Ovary (tissue), 9 donors: ENCODE results near the gene NRCAM. TPM values are rescaled to one million over a fixed set of nuclear protein-coding genes. Genes with fewer than 3 reads are reported as not detected.

Experiments
- DNase-seq, 5 donors: peaks; one replicate each; pipeline ENCODE4 v3.0.0-alpha.2; 2019 to 2020
- H3K27ac ChIP-seq, 2 donors: fragments of 200-600 bp; one replicate each; pipeline versions ENCODE4 v1.5.1 to v1.8.0; 2019 to 2022
- H3K27me3 ChIP-seq: fragments of 200-600 bp; one replicate; pipeline ENCODE4 v1.8.0; 2022
- H3K36me3 ChIP-seq: fragments of 200-600 bp; sonication (generic); one replicate; pipeline ENCODE4 v1.5.1; 2019
- H3K4me1 ChIP-seq: one replicate; pipeline ENCODE4 v1.8.1; 2013; ENCODE audit warnings: mild to moderate bottlenecking, moderate library complexity; ENCODE audit not compliant: insufficient read depth
- H3K4me3 ChIP-seq: fragments of 200-600 bp; sonication (generic); one replicate; pipeline ENCODE4 v1.5.1; 2017
- H3K9me3 ChIP-seq, 2 donors: fragments of 200-600 bp in 1 of 2; sonication (generic) in 1 of 2; one replicate each; pipeline versions ENCODE4 v1.5.1 to v1.8.1; 2013 to 2019; ENCODE audit warnings: mild to moderate bottlenecking in 1 of 2, moderate library complexity in 1 of 2
- CTCF ChIP-seq, 3 donors: fragments of 450-650 bp in 2 of 3; fragments of 200-600 bp in 1 of 3; IDR thresholded peaks; one replicate each; pipeline versions ENCODE4 v1.5.1 to v1.8.0; 2016 to 2022; ENCODE audit warnings: antibody characterized with exemption in 3 of 3, mild to moderate bottlenecking in 1 of 3
- EP300 ChIP-seq: sonication (generic); formaldehyde crosslinking; IDR thresholded peaks from one replicate; pipeline ENCODE4 v1.6.1; 2017; ENCODE audit warnings: antibody characterized with exemption
- POLR2A ChIP-seq: fragments of 450-650 bp; IDR thresholded peaks from one replicate; pipeline ENCODE4 v1.6.1; 2017; ENCODE audit warnings: antibody characterized with exemption, mild to moderate bottlenecking, moderate library complexity
- WGBS, 3 donors: extraction: QIAGEN DNeasy Blood & Tissue Kit in 1 of 3; methylation state at CpG; one replicate each; pipeline versions ENCODE4 v1.1.5 to v1.1.7; 2013 to 2017; 5-methylcytosine and 5-hydroxymethylcytosine counted together
- intact Hi-C, 4 donors: fragments of 100-400 bp; cut with DNase I; formaldehyde crosslinking; loops; one replicate each; pipeline versions ENCODE4 v1.11.0 to v1.15.1; 2022 to 2023
- polyA plus RNA-seq, 2 donors: library from polyadenylated mRNA; stranded (reverse); fragments of 200-250 nt in 1 of 2; fragments of 350-450 nt in 1 of 2; fragmentation: Illumina TruSeq in 1 of 2; extraction: RNeasy Lipid Tissue Mini Kit (QIAGEN cat#74804) in 1 of 2; gene quantifications; one replicate each; pipeline ENCODE4 v1.2.3, GENCODE V29; 2013 to 2014
- total RNA-seq, 7 donors: library from RNA; depleted of rRNA in 2 of 7; stranded (reverse); fragments of >200 nt in 2 of 7; fragmentation: NEBNext Ultra II Directional in 3 of 7; extraction: Animal tissue kit (Norgen Biotek cat#: 25700) in 3 of 7; gene quantifications; one replicate each; pipeline versions ENCODE4 v1.1.0 to v1.2.4, GENCODE V29; 2016 to 2023
- donor health status: DM: no; HTN: no; CAD: no; lungs with moderate emphysema.
- donor health status: DM: no; HTN: no; CAD: no.
- donor health status: Bipolar disorder and iron deficiency.
- donor health status: DM: yes; HTN: yes; CAD: no.
- donor health status: DM: no; HTN: no; CAD: no.
- donor health status: DM: yes; HTN: yes; CAD: no.

The NRCAM gene
- total and polyA plus RNA-seq, 9 donors = 0.61 to 14.8 (median 2.8) TPM

DNA sequence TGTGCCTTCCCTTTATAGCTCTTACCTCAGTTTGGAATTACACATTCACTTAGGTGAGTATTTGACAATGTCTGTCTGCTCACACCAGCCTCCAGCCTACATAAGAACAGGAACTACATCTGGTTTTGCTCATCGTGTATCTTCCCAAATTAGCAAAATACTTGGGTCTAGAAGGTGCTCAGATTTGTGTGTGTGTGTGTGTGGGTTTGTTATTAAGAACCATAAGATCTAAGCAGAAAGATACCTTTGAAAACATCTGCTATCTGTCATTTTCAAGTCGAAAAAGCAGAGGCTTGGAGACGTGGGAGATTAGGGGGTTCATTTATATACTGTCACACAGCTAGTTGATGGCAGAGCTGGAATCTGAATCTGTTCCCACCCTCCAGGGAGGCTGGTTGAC, 311.3 kb downstream of the NRCAM start:
- intact Hi-C loops = loop anchor here in 3 of 4 donors (5.0 to 10.0 kb wide), 5 partner anchors 140 to 680 kb away; partner anchors contain the start of genes DLD (in 1 of the 3) and LAMB1 (in 1 of the 3)
- Histone ChIP-seq H3K36me3 (no peaks in the 10 kb centered on the region), H3K4me3 (no peak overlapping the region), H3K9me3 (no peaks in the 10 kb centered on the region), H3K27me3 (no peaks in the 10 kb centered on the region), H3K4me1 (no peaks in the 10 kb centered on the region), H3K27ac (no peak overlapping the region)
- no peak for TF ChIP-seq POLR2A
- TF ChIP-seq CTCF (IDR thresholded peaks at IDR 0.05) = no peak
- no peak for TF ChIP-seq EP300
- no peak for DNase-seq
- WGBS, 3 donors = 38 to 48% (median 44%) methylated on average over 3 of the region's 3 CpGs

- WGBS, 3 donors = 93 to 97% (median 95%) methylated on average over 6 of the region's 6 CpGs
- no peak overlapping the region for H3K27ac ChIP-seq
Observed at GRCh38 chr7:108143658-108144420, 312.4 kb downstream of the NRCAM start.

GRCh38 chr7:108142675-108143259, 313.5 kb downstream of the NRCAM start:
- intact Hi-C loops = loop anchor here in 3 of 4 donors (5.0 to 10.0 kb wide), 5 partner anchors 138 to 678 kb away; partner anchors contain the start of genes DLD (in 1 of the 3) and LAMB1 (in 1 of the 3)
- Histone ChIP-seq H3K27me3 (no peaks in the 10 kb centered on the region), H3K4me1 (no peaks in the 10 kb centered on the region), H3K9me3 (no peaks in the 10 kb centered on the region), H3K36me3 (no peaks in the 10 kb centered on the region), H3K27ac (no peak overlapping the region), H3K4me3 (no peak overlapping the region)
- WGBS, 3 donors = 92 to 94% (median 94%) methylated on average over 6 of the region's 6 CpGs
- no peak for TF ChIP-seq EP300
- TF ChIP-seq CTCF (IDR thresholded peaks at IDR 0.05) = no peak
- TF ChIP-seq POLR2A = no peak
- DNase-seq = no peak

More at GRCh38 chr7:108143658-108144420, 312.4 kb downstream of the NRCAM start:
- intact Hi-C loops = loop anchor here in 3 of 4 donors (5.0 to 10.0 kb wide), 5 partner anchors 139 to 679 kb away; partner anchors contain the start of genes DLD (in 1 of the 3) and LAMB1 (in 1 of the 3)
- Histone ChIP-seq H3K4me3 (no peak overlapping the region), H3K27me3 (no peaks in the 10 kb centered on the region), H3K36me3 (no peaks in the 10 kb centered on the region), H3K9me3 (no peaks in the 10 kb centered on the region), H3K4me1 (no peaks in the 10 kb centered on the region)
- no peak for DNase-seq
- TF ChIP-seq POLR2A (no peak), EP300 (no peak), CTCF (IDR thresholded peaks at IDR 0.05) (no peak)

DNA sequence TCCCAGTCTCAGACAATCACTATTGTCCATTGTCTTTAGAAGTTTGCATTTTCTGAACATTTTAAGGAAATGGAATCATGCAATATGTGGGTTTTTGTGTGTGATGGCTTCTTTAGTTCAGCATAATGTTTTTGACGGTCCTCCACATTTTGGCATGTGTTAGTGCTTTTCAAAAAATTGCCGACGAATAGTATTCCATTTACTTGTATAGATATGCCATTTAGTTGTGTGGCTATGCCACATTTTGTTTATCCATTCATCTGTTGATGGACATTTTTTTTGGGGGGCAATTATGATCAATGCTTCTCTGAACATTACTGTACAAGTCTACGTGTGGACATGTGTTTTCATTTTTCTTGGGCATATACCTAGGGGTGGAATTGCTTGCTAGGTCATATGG, 314.1 kb downstream of the NRCAM start:
- Histone ChIP-seq H3K27ac (no peak overlapping the region), H3K9me3 (no peaks in the 10 kb centered on the region), H3K4me3 (no peak overlapping the region), H3K4me1 (no peaks in the 10 kb centered on the region), H3K36me3 (no peaks in the 10 kb centered on the region), H3K27me3 (no peaks in the 10 kb centered on the region)
- intact Hi-C loops = loop anchor here in 3 of 4 donors (5.0 to 10.0 kb wide), 5 partner anchors 137 to 677 kb away; partner anchors contain the start of genes DLD (in 1 of the 3) and LAMB1 (in 1 of the 3)
- 93 to 95% (median 94%) methylated on average over 4 of the region's 4 CpGs for WGBS, 3 donors
- TF ChIP-seq EP300 (no peak), POLR2A (no peak), CTCF (IDR thresholded peaks at IDR 0.05) (no peak)
- no peak for DNase-seq
